K562 (cell line): ENCODE results near the gene KMT2E. TPM values are rescaled to one million over a fixed set of nuclear protein-coding genes. Genes with fewer than 3 reads are reported as not detected.

Source experiments
- DACH1 ChIP-seq: fragments of 450-650 bp; IDR thresholded peaks from 2 replicates; pipeline ENCODE4 v1.6.1; 2018; ENCODE audit not compliant: partially characterized antibody
- DLX4 ChIP-seq: fragments of 250-450 bp; sonication (Bioruptor Pico); IDR thresholded peaks from 2 replicates; pipeline ENCODE4 v1.6.1; 2021; ENCODE audit warnings: mild to moderate bottlenecking
- SMAD1 ChIP-seq: fragments of 150-350 bp; IDR thresholded peaks from 2 replicates; pipeline ENCODE4 v1.6.1; 2014; ENCODE audit warnings: low read length, low read depth; ENCODE audit not compliant: partially characterized antibody
- ZHX1 ChIP-seq: fragments of 150-350 bp; conservative IDR thresholded peaks from 2 replicates; pipeline ENCODE4 v1.6.1; 2014; ENCODE audit warnings: low read length
- ZNF431 ChIP-seq: sonication (generic); formaldehyde crosslinking; IDR thresholded peaks from 2 replicates; pipeline ENCODE4 v1.8.0; 2022; ENCODE audit warnings: mild to moderate bottlenecking, missing genetic modification reagents
- polyA plus RNA-seq, 8 experiments: library from polyadenylated mRNA; depleted of rRNA in 4 of 8; stranded (reverse) in 5 of 8; unstranded in 3 of 8; fragments of >200 nt; fragmentation: Nextera tagmentation in 2 of 8; fragmentation: Illumina TruSeq in 1 of 8; extraction: Ambion mirVana in 2 of 8; extraction: Trizol in 1 of 8; gene quantifications; 2 replicates each; pipeline versions ENCODE4 v1.2.1 to v1.2.3, GENCODE V29; 2011 to 2014; ENCODE audit warnings: inconsistent platforms in 1 of 8, missing spikeins in 1 of 8
- total RNA-seq, 7 experiments: library from RNA; depleted of rRNA in 6 of 7; stranded (reverse); fragments of >200 nt in 6 of 7; fragmentation: Illumina TruSeq in 2 of 7; extraction: Trizol in 2 of 7; gene quantifications; 2 replicates each; pipeline versions ENCODE4 v1.2.1 to v1.2.3, GENCODE V29; 2011 to 2021; ENCODE audit warnings: low replicate concordance in 1 of 7
- TF ChIP-seq, protein P1 (sequence below): IDR thresholded peaks from 3 replicates; pipeline ENCODE4 v1.6.1; 2011; ENCODE audit warnings: borderline replicate concordance, mild to moderate bottlenecking, moderate library complexity; ENCODE audit not compliant: insufficient read length; ENCODE audit errors: extremely low read depth
- TF ChIP-seq, protein P2 (sequence below): fragments of 250-450 bp; sonication (Bioruptor Pico); IDR thresholded peaks from 2 replicates; pipeline ENCODE4 v1.5.0; 2021

KMT2E gene
- total and polyA plus RNA-seq, 9 of the 15 experiments (the other 6 are each of a cell fraction or from before 2014, with no cell fraction given), result 8.9 to 55.3 (median 38.1) TPM

GRCh38 chr7:104992306-104992705 lies 21.7 kb upstream of the KMT2E start (continued):
- TF ChIP-seq, protein P1, sequence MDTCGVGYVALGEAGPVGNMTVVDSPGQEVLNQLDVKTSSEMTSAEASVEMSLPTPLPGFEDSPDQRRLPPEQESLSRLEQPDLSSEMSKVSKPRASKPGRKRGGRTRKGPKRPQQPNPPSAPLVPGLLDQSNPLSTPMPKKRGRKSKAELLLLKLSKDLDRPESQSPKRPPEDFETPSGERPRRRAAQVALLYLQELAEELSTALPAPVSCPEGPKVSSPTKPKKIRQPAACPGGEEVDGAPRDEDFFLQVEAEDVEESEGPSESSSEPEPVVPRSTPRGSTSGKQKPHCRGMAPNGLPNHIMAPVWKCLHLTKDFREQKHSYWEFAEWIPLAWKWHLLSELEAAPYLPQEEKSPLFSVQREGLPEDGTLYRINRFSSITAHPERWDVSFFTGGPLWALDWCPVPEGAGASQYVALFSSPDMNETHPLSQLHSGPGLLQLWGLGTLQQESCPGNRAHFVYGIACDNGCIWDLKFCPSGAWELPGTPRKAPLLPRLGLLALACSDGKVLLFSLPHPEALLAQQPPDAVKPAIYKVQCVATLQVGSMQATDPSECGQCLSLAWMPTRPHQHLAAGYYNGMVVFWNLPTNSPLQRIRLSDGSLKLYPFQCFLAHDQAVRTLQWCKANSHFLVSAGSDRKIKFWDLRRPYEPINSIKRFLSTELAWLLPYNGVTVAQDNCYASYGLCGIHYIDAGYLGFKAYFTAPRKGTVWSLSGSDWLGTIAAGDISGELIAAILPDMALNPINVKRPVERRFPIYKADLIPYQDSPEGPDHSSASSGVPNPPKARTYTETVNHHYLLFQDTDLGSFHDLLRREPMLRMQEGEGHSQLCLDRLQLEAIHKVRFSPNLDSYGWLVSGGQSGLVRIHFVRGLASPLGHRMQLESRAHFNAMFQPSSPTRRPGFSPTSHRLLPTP, result no peak
- TF ChIP-seq ZHX1 (no peak), SMAD1 (no peak), ZNF431 (CRISPR knock-in tag) (no peak), DLX4 (CRISPR knock-in tag) (no peak), DACH1 (no peak)
- TF ChIP-seq, protein P2, sequence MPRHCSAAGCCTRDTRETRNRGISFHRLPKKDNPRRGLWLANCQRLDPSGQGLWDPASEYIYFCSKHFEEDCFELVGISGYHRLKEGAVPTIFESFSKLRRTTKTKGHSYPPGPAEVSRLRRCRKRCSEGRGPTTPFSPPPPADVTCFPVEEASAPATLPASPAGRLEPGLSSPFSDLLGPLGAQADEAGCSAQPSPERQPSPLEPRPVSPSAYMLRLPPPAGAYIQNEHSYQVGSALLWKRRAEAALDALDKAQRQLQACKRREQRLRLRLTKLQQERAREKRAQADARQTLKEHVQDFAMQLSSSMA, result no peak
